ENCODE data around the gene TEX22.
A peak's percentile ranks its signal among the peaks of the same experiment; 100 is the strongest.

Gene TEX22

GRCh38 chr14:105420974-105421674 is 22.8 kb downstream of the TEX22 start:
- H3K27ac ChIP-seq: peak overlapping the region; percentile 87
- no peak for TF ChIP-seq CTCF (conservative IDR thresholded peaks at IDR 0.05)

- TF ChIP-seq CTCF (conservative IDR thresholded peaks at IDR 0.05): no peak
- peak overlapping the region; percentile 87 for H3K27ac ChIP-seq
Observed at GRCh38 chr14:105421723-105422615, 23.6 kb downstream of the TEX22 start.

- peak overlapping the region; percentile 87 for H3K27ac ChIP-seq
- no peak for TF ChIP-seq CTCF (conservative IDR thresholded peaks at IDR 0.05)
Observed at GRCh38 chr14:105422695-105423487, 24.6 kb downstream of the TEX22 start.

- no peak overlapping the region for H3K27ac ChIP-seq
- TF ChIP-seq CTCF (conservative IDR thresholded peaks at IDR 0.05): no peak
Observed at GRCh38 chr14:105423488-105424195, 25.3 kb downstream of the TEX22 start.

- no peak overlapping the region for H3K27ac ChIP-seq
- TF ChIP-seq CTCF (conservative IDR thresholded peaks at IDR 0.05): no peak
Observed at GRCh38 chr14:105424861-105425260, 26.5 kb downstream of the TEX22 start.

GRCh38 chr14:105425823-105426247 is 27.5 kb downstream of the TEX22 start:
- no peak overlapping the region for H3K27ac ChIP-seq
- TF ChIP-seq CTCF (conservative IDR thresholded peaks at IDR 0.05): no peak

Data from VCaP (cell line).